ENCODE results near the gene MT1H.
"Not testable (repeated sequence)": the region's sequence is repeated elsewhere in the genome, so short reads cannot be mapped to it uniquely, and the experiment has no call there.

MT1H gene

DNA sequence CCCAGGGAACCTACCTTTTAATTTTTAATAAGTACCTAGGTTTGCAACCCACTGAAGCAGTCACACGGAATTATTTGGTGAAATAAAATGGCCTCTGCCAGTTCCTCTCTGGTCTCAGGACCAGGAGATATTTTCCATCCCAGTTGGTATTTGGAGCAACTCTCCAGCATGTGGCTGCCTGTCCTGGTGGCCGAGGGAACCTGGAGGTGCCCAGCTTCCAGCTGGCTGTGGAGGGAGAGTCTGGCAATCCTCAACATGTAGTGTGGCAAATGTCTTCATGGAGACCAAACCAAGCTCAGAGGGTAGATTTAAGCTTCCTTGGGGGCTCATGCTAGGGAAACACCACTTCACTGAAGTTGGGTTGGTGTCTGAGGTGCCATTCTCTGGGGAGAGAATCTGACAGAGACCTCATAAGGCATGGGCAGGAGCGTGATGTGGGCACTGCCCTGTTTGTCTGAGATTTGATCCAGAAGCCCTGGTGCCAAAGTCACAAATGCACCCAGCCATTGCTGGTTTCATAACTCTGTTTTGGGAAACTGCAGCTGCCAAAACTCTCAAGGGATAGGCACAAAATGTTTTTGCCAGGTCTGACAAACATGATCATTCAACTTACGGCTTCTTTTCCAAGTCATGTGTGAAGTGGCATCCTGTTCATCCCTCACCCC is 15.4 kb downstream of the MT1H start:
- no peak for DNase-seq (ENCODE audit: low read depth, low spot score)

DNA sequence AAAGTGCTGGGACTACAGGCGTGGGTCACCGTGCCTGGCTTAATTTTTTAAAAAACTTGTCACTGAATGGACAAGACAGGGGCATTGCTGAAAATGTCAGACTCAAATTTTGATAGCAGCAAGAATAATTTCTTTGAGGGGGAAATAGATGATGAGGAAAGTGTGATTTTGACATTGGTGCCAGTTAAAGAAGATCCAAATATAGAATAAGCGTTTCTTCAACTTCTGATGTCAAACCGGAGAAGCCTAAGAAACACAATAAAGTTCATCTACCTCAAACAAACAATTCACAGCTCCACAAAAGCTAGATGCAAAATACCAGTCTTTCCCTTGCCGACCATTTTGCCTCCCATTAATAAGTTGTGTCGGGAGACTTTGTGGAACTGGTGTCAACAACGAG is 17.1 kb downstream of the MT1H start:
- DNase-seq (ENCODE audit: low read depth, low spot score) = no peak

DNA sequence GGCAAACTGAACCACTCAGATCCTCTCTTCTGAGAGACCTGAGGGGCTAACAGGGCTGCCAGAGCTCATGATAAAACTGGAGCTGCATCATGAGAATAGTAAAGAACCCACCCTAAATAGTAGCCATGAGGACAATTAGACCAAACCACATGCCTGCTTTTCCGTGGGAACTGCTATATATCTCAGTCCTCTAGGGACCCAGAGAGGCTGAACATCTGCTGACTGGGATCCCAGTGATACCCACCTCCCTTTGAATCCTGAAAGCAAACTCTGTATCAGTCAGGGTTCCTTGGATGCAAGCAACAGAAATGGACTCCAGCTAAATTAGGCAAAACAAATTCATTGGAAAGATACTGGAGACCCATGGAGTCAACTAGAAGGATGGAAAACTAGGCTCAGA is 19.1 kb downstream of the MT1H start:
- no peak for DNase-seq (ENCODE audit: low read depth, low spot score)

DNA sequence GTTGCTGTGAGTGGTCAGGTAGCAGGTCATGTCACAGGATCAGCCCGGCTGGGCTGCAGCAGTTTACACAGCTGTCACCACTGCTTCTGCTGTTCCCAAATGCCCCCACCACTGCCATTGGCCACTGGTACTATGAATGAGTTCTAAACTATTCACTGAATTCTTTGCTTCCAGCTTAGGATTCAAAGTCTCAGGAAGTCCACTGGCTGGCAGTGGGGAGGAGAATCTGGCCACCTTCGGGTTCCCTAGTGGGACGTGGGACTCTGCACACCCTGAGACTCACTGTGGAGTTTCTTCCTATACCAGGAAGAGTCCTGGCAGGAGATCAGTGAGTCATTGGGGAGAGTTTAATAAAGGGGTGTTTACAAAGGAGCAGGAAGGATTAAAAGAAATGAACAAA is 19.6 kb downstream of the MT1H start:
- DNase-seq (ENCODE audit: low read depth, low spot score) = no peak

DNA sequence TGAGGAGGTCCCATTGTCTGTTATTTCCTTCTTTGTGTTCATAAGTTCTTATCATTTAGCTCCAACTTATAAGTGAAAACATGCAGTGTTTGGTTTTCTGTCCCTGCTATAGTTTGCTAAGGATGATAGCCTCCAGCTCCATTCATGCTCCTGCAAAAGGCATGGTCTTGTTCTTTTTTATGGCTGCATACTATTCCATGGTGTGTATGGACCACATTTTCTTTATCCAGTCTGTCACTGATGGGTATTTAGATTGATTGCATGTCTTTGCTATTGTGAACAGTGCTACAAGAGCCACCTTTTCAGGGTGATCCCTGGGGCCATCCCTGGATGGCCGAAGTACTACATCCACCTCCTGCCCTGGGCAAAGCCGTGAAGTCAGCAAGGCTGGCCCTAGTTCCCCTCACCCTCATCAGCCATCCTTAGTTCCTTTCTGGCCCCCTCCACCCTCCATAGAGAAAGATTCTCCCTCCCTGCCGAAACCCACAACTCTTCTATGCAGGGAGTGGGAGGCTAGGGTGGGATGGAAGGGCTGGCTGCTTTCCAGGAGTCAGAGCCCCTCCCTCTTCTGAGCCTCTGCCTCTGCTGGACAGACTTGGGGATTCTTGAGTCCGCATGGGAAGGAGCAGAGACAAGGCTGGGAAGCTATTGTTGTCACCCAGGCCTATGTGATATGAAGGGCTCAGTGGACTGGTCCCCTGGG is 21.0 kb downstream of the MT1H start:
- no peak for DNase-seq (ENCODE audit: low read depth, low spot score)

DNA sequence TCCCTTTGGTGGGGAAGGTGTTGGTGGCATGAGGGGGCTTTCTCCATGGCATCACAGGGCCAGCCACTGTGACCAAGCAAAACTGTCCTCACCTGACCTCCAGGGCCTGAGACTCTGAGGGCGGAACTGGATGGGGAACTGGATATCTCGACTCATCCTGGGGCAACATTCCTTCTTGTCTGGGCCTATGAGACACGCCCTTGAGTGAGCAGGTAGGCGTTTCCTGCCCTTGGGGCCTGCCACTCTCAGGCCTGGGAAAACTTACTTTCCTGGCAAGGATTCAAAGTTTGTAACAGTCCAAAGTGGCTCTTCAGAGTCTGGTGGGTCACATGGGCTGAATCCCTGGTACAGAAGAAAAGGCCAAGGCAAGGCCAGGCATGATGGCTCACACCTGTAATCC is 22.3 kb downstream of the MT1H start:
- no peak for DNase-seq (ENCODE audit: low read depth, low spot score)

DNA sequence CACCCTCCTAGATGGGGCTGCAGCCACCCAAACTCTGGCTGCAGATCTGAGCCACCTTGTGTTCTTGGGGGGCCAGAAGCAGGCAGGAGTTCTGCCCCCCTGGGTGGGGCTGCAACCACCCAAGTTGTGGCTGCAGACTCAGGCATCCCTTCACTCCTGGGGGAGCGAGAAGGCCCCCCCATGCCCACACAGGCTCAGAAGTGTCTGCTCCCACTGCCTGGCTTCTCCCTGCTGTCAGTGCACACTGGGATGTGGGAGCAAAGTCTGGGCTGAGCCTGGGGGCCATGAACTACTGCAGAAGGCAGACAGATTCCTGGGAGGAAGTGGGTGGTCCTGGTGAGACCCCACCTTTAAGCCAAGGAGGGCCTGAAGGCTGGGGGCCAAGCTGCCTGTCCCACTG is 25.6 kb downstream of the MT1H start:
- DNase-seq (ENCODE audit: low read depth, low spot score) = no peak

DNA sequence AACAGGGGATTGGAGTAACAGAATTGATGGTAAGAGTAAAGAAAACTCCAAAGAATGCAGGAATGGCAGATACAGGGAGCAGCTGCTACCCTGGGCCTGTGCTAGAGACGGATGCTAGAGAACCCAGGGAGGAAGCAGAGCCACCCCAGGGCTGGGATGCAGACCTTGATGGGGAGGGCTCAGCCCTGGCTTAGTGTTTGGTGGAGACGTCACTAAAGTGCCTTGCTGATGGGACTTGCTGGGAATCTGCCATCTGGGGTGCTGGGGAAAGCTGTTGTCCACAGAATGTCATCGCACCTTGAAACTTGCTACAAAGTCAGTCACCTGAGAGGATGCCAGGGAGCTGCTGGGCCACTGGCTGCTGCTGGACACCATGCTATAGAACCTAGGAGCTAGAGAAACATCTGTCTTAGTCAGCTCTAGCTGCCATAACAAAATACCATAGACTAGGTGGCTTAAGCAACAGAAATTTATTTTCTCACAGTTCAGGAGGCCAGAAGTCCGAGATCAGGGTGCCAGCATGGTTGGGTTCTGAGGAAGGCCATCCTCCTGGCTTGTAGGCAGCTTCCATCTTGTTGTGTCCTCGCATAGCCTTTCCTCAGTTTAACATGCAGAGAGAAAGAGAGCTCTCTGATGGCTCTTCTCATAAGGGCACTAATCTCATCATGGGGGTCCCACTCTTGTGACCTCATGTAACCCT is 28.0 kb downstream of the MT1H start:
- DNase-seq (ENCODE audit: low read depth, low spot score) = no peak

DNA sequence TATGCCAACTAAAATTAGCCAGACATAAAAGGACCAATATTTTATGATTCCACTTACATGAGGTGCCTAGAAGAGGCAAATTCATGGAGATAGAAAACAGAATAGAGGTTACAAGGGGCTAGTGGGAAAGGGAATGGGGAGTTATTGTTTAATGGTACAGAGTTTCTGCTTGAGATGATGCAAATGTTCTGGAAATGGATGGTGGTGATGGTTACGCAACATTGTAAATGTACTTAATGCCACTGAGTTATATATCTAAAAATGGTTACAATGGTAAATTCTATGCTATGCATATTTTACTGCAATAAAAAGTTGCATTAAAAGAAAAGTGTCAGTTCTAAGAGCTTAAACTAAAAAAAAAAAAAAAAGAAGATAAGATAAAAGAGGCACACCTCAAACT is 30.6 kb downstream of the MT1H start:
- no peak for DNase-seq (ENCODE audit: low read depth, low spot score)

DNA sequence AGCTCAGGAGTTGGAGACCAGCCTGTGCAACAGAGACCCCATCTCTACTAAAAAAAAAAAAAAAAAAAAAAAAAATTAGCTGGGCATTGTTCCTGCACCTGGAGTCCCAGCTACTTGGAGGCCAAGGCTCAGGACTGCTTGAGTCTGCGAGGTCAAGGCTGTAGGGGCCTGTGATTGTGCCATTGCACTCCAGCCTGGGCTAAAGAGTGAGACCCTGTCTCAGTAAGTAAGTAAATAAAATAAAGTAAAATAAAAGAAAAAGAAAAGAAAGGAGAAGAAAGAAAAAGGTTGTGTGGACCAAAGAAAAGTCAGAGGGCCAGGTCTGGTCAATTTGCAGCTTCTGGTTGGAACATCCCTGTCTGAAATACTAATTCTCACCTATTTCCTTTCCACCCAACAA is 31.0 kb downstream of the MT1H start:
- no peak for DNase-seq (ENCODE audit: low read depth, low spot score)

DNA sequence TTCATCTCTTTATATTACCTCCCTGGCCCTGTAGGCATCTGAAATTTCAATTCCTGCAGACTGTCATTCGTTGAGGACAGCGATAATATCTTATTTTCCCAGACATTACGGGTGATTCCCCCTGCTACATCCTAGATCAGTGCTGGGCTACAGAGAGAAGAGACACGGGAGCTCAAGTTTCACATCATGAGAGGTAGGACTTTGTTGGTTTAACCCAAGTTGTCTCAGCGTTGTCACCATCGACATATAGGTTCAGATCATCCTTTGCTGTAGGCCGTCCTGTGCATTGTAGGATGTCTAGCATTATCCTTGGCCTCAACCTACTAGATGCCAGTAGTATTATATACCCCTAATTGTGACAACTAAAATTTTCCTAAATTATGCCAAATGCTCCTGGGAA is 31.9 kb downstream of the MT1H start:
- DNase-seq (ENCODE audit: low read depth, low spot score) = no peak

DNA sequence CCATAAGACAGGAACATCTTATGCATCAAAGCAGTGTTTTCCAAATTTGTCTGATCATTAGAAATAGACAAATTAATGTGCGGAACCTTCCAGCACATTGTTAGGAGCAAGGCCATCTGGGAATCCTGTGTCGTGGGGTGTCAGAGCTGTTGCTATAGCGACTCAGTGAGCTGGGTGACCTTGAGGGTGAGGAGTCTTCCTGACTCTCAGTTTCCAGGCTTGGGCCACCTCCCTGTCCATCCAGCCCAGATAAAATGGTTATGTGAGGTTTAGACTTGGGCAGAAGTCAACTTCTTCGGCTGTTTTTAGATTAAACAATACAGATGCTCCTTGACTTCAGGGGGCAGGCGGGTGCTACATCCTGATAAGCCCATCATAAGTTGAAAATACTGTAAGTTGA is 33.2 kb downstream of the MT1H start:
- DNase-seq (ENCODE audit: low read depth, low spot score) = no peak

DNA sequence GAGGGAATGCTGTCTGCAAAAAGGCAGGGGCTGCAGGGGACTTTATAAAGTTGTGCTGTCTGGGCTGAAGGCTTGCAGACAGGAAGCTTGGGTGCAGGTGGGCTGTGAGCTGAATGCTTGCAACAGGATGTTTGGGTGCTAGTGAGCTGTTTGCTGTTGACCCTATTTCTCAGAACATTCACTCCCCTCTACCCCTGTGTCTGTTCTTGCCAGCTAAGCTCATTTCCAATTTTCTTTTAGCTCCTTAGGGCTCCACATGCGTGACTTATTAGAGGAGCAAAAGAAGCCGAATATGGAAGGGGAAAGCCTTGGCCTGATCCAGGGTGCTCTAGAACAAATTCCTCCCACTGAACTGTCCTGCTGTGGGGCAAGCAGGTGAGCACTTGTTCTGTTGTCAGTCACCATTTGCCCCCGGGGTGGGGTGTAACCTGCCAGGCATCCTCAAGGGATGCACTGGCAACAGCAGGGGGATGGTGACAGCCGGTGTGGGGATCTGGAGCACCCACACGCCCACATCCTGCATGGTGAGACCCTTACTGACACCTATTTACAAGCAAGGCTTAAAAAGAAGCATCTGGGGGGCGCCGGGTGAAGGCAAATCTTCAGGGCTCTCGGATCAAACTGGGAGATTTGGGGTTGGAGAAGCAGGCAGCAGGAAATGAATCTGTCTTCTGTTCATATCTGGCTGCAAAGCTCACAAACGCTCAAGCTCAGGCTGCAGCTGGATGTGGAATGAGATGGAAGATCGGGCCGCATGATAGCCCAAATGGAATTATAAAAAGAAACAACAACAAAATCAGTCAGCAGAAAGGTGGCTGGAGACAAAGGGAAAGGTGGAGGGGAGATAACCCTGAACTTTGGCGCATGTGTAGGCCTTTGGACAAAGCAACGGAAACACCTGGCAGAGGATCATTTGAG is 39.2 kb downstream of the MT1H start:
- no peak for DNase-seq (ENCODE audit: low read depth, low spot score)

DNA sequence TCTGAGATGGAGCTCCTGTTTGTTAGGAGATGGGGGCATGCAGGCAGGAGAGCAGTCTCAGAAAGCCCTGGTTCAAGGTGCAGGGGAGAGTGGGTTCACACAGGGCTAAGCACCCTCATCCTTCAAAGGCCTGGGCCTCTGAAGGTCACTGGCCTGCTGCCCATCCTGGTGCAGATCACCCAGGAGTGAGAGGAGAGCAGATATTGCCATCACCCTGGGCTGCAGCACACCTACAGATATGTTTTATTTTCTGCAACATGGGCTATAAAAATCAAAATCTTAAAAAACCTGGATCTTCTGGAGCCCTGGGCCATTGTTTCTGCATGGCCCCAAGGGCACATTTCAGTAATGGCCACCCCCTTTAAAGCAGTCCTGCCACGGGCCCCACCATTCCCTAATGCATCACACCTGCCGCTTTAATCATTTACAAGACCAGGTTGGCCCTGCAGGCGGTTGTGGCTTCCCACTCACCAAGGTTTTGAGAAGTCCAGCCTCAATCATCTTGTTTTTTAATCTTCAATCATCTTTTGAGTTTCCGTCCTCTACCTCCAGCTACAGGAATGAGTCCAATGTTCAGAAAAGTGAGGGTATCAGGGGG is 39.9 kb downstream of the MT1H start:
- no peak for DNase-seq (ENCODE audit: low read depth, low spot score)

DNA sequence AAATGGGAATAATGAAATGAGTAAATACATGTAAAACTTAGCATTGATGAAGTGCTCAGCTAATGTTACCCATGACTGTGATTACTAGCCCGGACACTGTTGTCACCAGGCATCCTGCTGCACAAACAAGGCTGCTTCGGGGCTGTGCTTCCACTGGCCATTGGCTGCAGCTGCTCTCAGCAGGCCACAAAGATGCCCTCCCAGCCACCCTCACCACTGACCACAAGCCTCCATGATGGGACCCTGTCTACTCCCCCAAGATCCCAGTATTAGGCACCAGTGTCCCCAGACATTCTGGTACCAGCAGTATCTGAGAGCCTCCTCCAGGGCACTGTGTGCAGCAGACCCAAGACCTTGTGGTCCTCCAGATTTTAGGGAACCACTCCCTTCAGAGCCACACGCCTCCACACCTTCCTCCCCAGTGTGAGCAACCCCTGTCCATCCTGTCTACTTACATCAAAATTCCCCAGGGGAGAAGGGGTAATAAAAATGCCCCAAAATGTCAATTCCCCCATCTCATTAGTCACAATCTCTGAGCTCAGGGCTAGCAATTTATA is 40.6 kb downstream of the MT1H start:
- no peak for DNase-seq (ENCODE audit: low read depth, low spot score)

DNA sequence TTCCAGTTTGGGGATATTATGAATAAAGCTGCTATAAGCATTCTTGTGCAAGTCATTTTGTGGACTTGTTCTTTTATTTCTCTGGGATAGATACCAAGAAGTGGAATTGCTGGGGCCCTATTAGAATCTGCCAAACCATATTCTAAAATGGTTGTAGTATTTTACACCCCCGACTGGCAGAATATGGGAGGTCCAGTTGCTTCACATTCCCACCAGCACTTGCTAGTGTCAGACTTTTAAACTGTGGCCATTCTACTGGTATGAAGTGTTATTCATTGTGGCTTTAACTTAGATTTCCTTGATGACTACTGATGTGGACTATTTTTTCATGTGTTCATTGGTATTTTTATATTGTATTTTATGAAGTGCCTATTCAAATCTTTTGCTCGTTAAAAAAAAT is 42.2 kb downstream of the MT1H start:
- no peak for DNase-seq (ENCODE audit: low read depth, low spot score)

DNA sequence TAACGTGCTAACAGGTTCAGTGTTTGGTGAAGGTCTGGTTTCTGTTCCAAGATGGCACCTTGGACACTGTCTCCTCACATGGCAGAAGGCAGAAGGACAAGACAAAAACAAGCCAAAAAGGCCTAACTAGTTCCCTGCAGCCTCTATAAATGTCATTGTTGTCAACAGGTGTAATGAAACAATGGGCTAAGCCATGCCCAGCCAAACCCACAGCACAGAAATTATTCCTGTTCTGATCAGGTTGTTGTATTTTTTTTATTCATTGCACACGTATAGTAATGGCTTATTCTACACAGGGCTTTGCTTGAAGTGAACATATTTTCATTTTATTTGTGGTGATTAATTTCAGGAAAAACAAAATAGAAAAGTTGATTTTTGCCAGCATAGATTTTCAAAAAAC is 44.2 kb downstream of the MT1H start:
- no peak for DNase-seq (ENCODE audit: low read depth, low spot score)

DNA sequence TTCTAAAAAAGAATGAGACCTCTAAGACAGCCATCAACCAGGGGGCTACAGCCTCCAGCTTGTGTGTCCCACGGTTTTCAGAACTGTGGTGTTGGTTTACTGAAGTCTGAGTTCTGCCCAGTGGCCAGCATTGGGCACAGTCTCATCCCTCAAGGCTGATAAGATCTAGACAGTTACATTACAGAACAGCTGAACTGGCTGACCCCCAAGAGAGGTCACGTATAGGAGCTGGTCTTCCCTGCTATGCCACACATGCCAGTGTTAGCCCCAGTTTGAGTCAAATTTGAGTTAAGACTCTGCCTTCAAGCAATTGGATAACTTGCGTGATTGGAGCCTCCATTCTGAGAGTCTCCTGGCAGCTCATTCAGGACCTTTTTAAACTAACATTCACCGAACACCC is 45.5 kb downstream of the MT1H start:
- DNase-seq (ENCODE audit: low read depth, low spot score) = no peak

DNA sequence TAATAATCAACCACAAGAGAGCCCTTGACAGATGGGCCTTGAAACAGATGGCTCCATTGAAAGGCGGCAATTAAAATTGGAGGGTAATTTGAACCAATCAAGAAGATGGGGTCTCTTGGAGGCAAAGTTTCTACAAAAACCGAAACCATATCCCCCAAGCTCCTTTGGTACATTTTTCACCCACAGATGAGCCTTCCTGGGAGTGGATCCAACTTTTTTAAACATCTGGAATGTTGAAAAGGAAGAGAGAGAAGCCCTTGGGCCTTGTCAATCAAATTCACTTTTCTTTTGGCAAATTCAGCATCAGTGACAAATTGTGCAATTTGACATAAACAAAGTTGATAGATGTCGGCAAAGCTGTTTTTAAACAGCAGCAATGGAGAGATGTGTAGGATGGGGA is 47.1 kb downstream of the MT1H start:
- DNase-seq (ENCODE audit: low read depth, low spot score) = no peak

DNA sequence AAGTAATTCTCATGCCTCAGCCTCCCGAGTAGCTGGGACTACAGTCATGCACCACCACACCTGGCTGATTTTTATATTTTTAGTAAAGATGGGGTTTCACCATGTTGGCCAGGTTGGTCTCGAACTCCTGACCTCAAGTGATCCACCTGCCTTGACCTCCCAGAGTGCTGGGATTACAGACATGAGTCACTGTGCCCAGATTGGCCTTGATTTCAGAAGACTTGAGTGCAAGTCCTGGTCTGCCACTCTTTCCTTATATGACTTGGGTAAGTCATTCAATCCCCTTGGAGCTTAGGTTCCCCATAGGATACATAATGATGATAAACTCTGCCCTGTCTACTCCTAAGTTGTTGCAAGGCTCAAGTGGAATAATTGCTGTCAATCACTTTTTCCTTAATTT is 47.9 kb downstream of the MT1H start:
- not testable (repeated sequence) for DNase-seq (ENCODE audit: low read depth, low spot score)

Measured in iPS DF 19.7 (cell line).